Left ventricle myocardium inferior (tissue), 1 donor: Measurements from ENCODE around the gene CLIC6. TPM values are rescaled to one million over a fixed set of nuclear protein-coding genes. Genes with fewer than 3 reads are reported as not detected.

Experiments used
- DNase-seq: peaks from one replicate; pipeline ENCODE4 v3.0.0-alpha.2; 2020
- H3K27ac ChIP-seq: fragments of 200-600 bp; replicated peaks from 2 replicates; pipeline ENCODE4 v1.8.0; 2021
- H3K27me3 ChIP-seq: fragments of 200-600 bp; 2 replicates; pipeline ENCODE4 v1.8.0; 2021; ENCODE audit warnings: low read depth
- H3K36me3 ChIP-seq: fragments of 200-600 bp; 2 replicates; pipeline ENCODE4 v1.8.0; 2021
- H3K4me1 ChIP-seq: fragments of 200-600 bp; 2 replicates; pipeline ENCODE4 v1.8.0; 2021
- H3K4me3 ChIP-seq: fragments of 200-600 bp; 2 replicates; pipeline ENCODE4 v1.8.0; 2021; ENCODE audit warnings: mild to moderate bottlenecking, moderate library complexity
- H3K9me3 ChIP-seq: fragments of 200-600 bp; replicated peaks from 2 replicates; pipeline ENCODE4 v1.8.0; 2021
- CTCF ChIP-seq: fragments of 200-600 bp; IDR thresholded peaks from 2 replicates; pipeline ENCODE4 v1.8.0; 2021; ENCODE audit warnings: antibody characterized with exemption, mild to moderate bottlenecking, borderline replicate concordance
- intact Hi-C: fragments of 100-400 bp; cut with micrococcal nuclease; formaldehyde crosslinking; loops from one replicate; pipeline ENCODE4 v1.11.0; 2022
- total RNA-seq: library from RNA; stranded (reverse); fragmentation: NEBNext Ultra II Directional; extraction: Animal tissue kit (Norgen Biotek cat#: 25700); gene quantifications from one replicate; pipeline ENCODE4 v1.2.1, GENCODE V29; 2021
- donor health status: DM: no; HTN: yes; CAD: no; lungs with severe emphysema.

The CLIC6 gene
- total RNA-seq, 1 donor from 2014 or later, result 11.2 TPM

DNA sequence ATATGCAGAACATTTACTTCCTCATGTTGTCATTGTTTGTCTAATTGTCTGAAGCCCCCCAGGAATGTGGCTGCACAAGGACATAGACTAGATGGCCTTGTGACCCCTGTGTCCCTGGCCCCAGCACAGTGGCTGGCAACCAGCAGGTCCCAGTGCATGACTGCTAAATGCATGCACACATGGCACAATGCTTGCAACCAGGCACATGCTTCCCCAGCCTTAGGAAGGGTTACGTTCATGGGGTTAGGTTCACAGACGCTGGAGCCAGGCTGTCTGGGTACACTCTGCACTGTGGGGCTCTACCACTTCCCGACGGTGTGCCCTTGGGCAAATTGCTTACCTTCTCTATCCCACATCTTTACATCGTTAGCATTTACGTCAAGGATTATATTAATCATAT is 21.2 kb upstream of the CLIC6 start:
- DNase-seq, result no peak
- H3K36me3 ChIP-seq, result no peaks in the 10 kb centered on the region
- H3K27ac ChIP-seq, result no peak overlapping the region
- intact Hi-C loops, result no loop called here
- TF ChIP-seq CTCF, result no peak
- H3K4me1 ChIP-seq, result peaks cover 6% of the 10 kb centered on the region
- H3K9me3 ChIP-seq, result peaks cover 21% of the 10 kb centered on the region
- no peak overlapping the region for H3K4me3 ChIP-seq
- H3K27me3 ChIP-seq, result peaks cover 33% of the 10 kb centered on the region

GRCh38 chr21:34648739-34649297 is 20.0 kb upstream of the CLIC6 start:
- Histone ChIP-seq H3K9me3 (peaks cover 27% of the 10 kb centered on the region), H3K27me3 (peaks cover 37% of the 10 kb centered on the region), H3K4me1 (peaks cover 6% of the 10 kb centered on the region), H3K36me3 (no peaks in the 10 kb centered on the region), H3K27ac (no peak overlapping the region), H3K4me3 (no peak overlapping the region)
- TF ChIP-seq CTCF, result no peak
- no peak for DNase-seq
- intact Hi-C loops, result no loop called here

DNA sequence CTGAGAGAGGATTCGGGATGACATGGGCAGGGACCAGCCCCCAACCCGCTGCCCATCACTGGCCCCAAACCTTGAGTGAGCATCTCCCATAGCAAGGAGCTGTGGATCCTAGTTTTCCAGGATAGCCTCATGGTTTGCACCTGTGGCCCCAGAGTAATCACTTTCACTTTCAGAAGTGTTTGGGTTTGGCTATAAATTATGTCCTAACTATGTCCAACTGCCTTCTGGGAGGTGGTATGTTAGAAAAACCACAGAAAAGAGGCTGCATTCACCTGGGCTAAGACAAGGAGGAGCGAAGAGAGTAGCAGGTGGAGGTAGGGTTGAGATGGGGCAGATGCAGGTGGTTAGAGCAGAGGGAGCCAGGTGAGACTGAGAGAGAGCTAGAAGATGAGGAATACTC is 19.4 kb upstream of the CLIC6 start:
- Histone ChIP-seq H3K36me3 (no peaks in the 10 kb centered on the region), H3K4me3 (no peak overlapping the region), H3K9me3 (peaks cover 27% of the 10 kb centered on the region), H3K27ac (no peak overlapping the region), H3K27me3 (peaks cover 37% of the 10 kb centered on the region), H3K4me1 (peaks cover 5% of the 10 kb centered on the region)
- DNase-seq, result no peak
- intact Hi-C loops, result no loop called here
- no peak for TF ChIP-seq CTCF

- Histone ChIP-seq H3K4me1 (no peaks in the 10 kb centered on the region), H3K36me3 (no peaks in the 10 kb centered on the region), H3K9me3 (peaks cover 27% of the 10 kb centered on the region), H3K4me3 (no peak overlapping the region), H3K27me3 (peaks cover 37% of the 10 kb centered on the region), H3K27ac (no peak overlapping the region)
- intact Hi-C loops, result no loop called here
- TF ChIP-seq CTCF, result no peak
- DNase-seq, result no peak
Observed at GRCh38 chr21:34650861-34651431, 17.8 kb upstream of the CLIC6 start.

GRCh38 chr21:34651642-34652041 is 17.2 kb upstream of the CLIC6 start:
- H3K27ac ChIP-seq, result no peak overlapping the region
- no peaks in the 10 kb centered on the region for H3K36me3 ChIP-seq
- intact Hi-C loops, result no loop called here
- H3K27me3 ChIP-seq, result peaks cover 36% of the 10 kb centered on the region
- no peak overlapping the region for H3K4me3 ChIP-seq
- no peaks in the 10 kb centered on the region for H3K4me1 ChIP-seq
- peaks cover 27% of the 10 kb centered on the region for H3K9me3 ChIP-seq
- TF ChIP-seq CTCF, result no peak
- DNase-seq, result no peak
